Liver (tissue), 9 donors: ENCODE results near the gene DHPS. TPM values are rescaled to one million over a fixed set of nuclear protein-coding genes. Genes with fewer than 3 reads are reported as not detected.

Experiments
- DNase-seq: peaks from one replicate; pipeline ENCODE4 v3.0.0-alpha.2; 2017; ENCODE audit warnings: low spot score
- H3K27ac ChIP-seq, 2 donors: one replicate each; pipeline ENCODE4 v1.7.0; 2013; ENCODE audit warnings: inconsistent platforms in 2 of 2, low read length in 2 of 2, control low read depth in 1 of 2, low read depth in 1 of 2, mild to moderate bottlenecking in 1 of 2
- H3K27me3 ChIP-seq, 4 donors: one replicate each; pipeline versions ENCODE4 v1.6.1 to v1.7.0; 2013; ENCODE audit warnings: low read length in 3 of 4, inconsistent platforms in 1 of 4, mild to moderate bottlenecking in 1 of 4, moderate library complexity in 1 of 4; ENCODE audit not compliant: control insufficient read depth in 4 of 4, insufficient read depth in 4 of 4
- H3K36me3 ChIP-seq, 4 donors: one replicate each; pipeline versions ENCODE4 v1.6.1 to v1.7.0; 2013; ENCODE audit warnings: low read length in 3 of 4, mild to moderate bottlenecking in 3 of 4, low read depth in 1 of 4, moderate library complexity in 1 of 4; ENCODE audit not compliant: control insufficient read depth in 4 of 4, insufficient read depth in 3 of 4
- H3K4me1 ChIP-seq, 4 donors: one replicate each; pipeline versions ENCODE4 v1.6.1 to v1.7.0; 2013; ENCODE audit warnings: low read length in 3 of 4, mild to moderate bottlenecking in 3 of 4, moderate library complexity in 1 of 4; ENCODE audit not compliant: control insufficient read depth in 4 of 4, insufficient read depth in 4 of 4
- H3K4me3 ChIP-seq, 3 donors: one replicate each; pipeline versions ENCODE4 v1.6.1 to v1.7.0; 2013; ENCODE audit warnings: low read length in 3 of 3, control low read depth in 1 of 3, low read depth in 1 of 3, mild to moderate bottlenecking in 1 of 3
- H3K9ac ChIP-seq, 2 donors: one replicate each; pipeline ENCODE4 v1.7.0; 2013; ENCODE audit warnings: low read length in 2 of 2, mild to moderate bottlenecking in 2 of 2, moderate library complexity in 2 of 2, control low read depth in 1 of 2, low read depth in 1 of 2
- H3K9me3 ChIP-seq, 4 donors: one replicate each; pipeline versions ENCODE4 v1.6.1 to v1.7.0; 2013; ENCODE audit warnings: low read length in 3 of 4; ENCODE audit not compliant: control insufficient read depth in 4 of 4
- ATF3 ChIP-seq: IDR thresholded peaks from 2 replicates; pipeline ENCODE4 v1.6.1; 2016; ENCODE audit warnings: antibody characterized with exemption
- EGR1 ChIP-seq, 2 donors: IDR thresholded peaks; 2 replicates each; pipeline ENCODE4 v1.6.1; 2016 to 2018; ENCODE audit warnings: antibody characterized with exemption in 2 of 2, low read depth in 2 of 2
- FOXA1 ChIP-seq: IDR thresholded peaks from 2 replicates; pipeline ENCODE4 v1.6.1; 2016; ENCODE audit warnings: antibody characterized with exemption
- FOXA2 ChIP-seq: IDR thresholded peaks from 2 replicates; pipeline ENCODE4 v1.6.1; 2016; ENCODE audit warnings: antibody characterized with exemption
- GABPA ChIP-seq, 2 donors: IDR thresholded peaks in 1 of 2; conservative IDR thresholded peaks in 1 of 2; 2 replicates each; pipeline ENCODE4 v1.6.1; 2016; ENCODE audit warnings: antibody characterized with exemption in 2 of 2, mild to moderate bottlenecking in 1 of 2, moderate library complexity in 1 of 2
- HNF4G ChIP-seq: IDR thresholded peaks from 2 replicates; pipeline ENCODE4 v1.6.1; 2016; ENCODE audit warnings: antibody characterized with exemption
- MAX ChIP-seq: IDR thresholded peaks from 2 replicates; pipeline ENCODE4 v1.6.1; 2016; ENCODE audit warnings: antibody characterized with exemption
- NR2F2 ChIP-seq: IDR thresholded peaks from 2 replicates; pipeline ENCODE4 v1.6.1; 2016; ENCODE audit warnings: antibody characterized with exemption
- RAD21 ChIP-seq, 2 donors: IDR thresholded peaks; 2 replicates each; pipeline ENCODE4 v1.6.1; 2016; ENCODE audit warnings: antibody characterized with exemption in 2 of 2, mild to moderate bottlenecking in 2 of 2
- REST ChIP-seq: IDR thresholded peaks from 2 replicates; pipeline ENCODE4 v1.6.1; 2016; ENCODE audit warnings: antibody characterized with exemption, mild to moderate bottlenecking
- RXRA ChIP-seq, 2 donors: IDR thresholded peaks; 2 replicates each; pipeline ENCODE4 v1.6.1; 2017 to 2018; ENCODE audit warnings: antibody characterized with exemption in 2 of 2, mild to moderate bottlenecking in 1 of 2
- SP1 ChIP-seq: IDR thresholded peaks from 2 replicates; pipeline ENCODE4 v1.6.1; 2018; ENCODE audit warnings: antibody characterized with exemption, mild to moderate bottlenecking
- TAF1 ChIP-seq: conservative IDR thresholded peaks from 2 replicates; pipeline ENCODE4 v1.6.1; 2016; ENCODE audit warnings: antibody characterized with exemption, mild to moderate bottlenecking
- YY1 ChIP-seq: IDR thresholded peaks from 2 replicates; pipeline ENCODE4 v1.6.1; 2016; ENCODE audit warnings: antibody characterized with exemption, mild to moderate bottlenecking
- ZBTB33 ChIP-seq: IDR thresholded peaks from 2 replicates; pipeline ENCODE4 v1.6.1; 2016; ENCODE audit warnings: antibody characterized with exemption
- WGBS: extraction: QIAGEN DNeasy Blood & Tissue Kit; methylation state at CpG from one replicate; pipeline ENCODE4 v1.1.7; 2013; 5-methylcytosine and 5-hydroxymethylcytosine counted together
- polyA plus RNA-seq, 2 donors: library from polyadenylated mRNA; stranded (reverse) in 1 of 2; unstranded in 1 of 2; fragments of 200-250 nt in 1 of 2; fragments of >200 nt in 1 of 2; fragmentation: Nextera tagmentation in 1 of 2; extraction: Ambion mirVana in 1 of 2; gene quantifications; one replicate each; pipeline versions ENCODE4 v1.2.1 to v1.2.3, GENCODE V29; 2013 to 2015
- total RNA-seq, 2 donors: library from RNA; depleted of rRNA; stranded (reverse); fragments of >200 nt; gene quantifications; one replicate each; pipeline ENCODE4 v1.2.3, GENCODE V29; 2014
- donor health status: healthy.
- donor health status: healthy.
- donor health status: healthy.
- donor health status: healthy.
- donor health status: healthy.

Gene DHPS
- total and polyA plus RNA-seq, 4 donors: 29.1 to 53.9 (median 42.6) TPM

- H3K4me3 ChIP-seq: peak overlapping the region; percentile 81 to 85 (median 81)
- peaks cover 5 to 22% (median 16%) of the 10 kb centered on the region in 4 donors for H3K4me1 ChIP-seq
- H3K27me3 ChIP-seq: no peaks in the 10 kb centered on the region
- H3K27ac ChIP-seq: no peak overlapping the region
- no peaks in the 10 kb centered on the region for H3K9me3 ChIP-seq
- no peak for DNase-seq
- peak overlapping the region in 1 of 2 donors; percentile 45 for H3K9ac ChIP-seq
- 4% methylated on average over 36 of the region's 36 CpGs for WGBS
- peaks cover 0 to 13% (median 4%) of the 10 kb centered on the region in 4 donors for H3K36me3 ChIP-seq
- no peak for TF ChIP-seq ZBTB33
- no peak for TF ChIP-seq NR2F2
- no peak for TF ChIP-seq MAX
- TF ChIP-seq YY1: no peak
- TF ChIP-seq EGR1 (IDR thresholded peaks at IDR 0.05; ENCODE audit: low read depth in 2 of 2): no peak
- TF ChIP-seq TAF1: no peak
- TF ChIP-seq ATF3: no peak
- TF ChIP-seq SP1: no peak
- TF ChIP-seq GABPA (IDR thresholded peaks at IDR 0.05 in 1 of 2, conservative IDR thresholded peaks at IDR 0.05 in 1 of 2): no peak
- no peak for TF ChIP-seq HNF4G
- TF ChIP-seq RAD21 (IDR thresholded peaks at IDR 0.05): no peak
These were observed 14.3 kb upstream of the DHPS start for GRCh38 chr19:12695997-12696365.

GRCh38 chr19:12695514-12695913 is 13.8 kb upstream of the DHPS start:
- Histone ChIP-seq H3K4me3 (peak overlapping the region; percentile 29 to 81 (median 81)), H3K36me3 (peaks cover 0 to 8% (median 1%) of the 10 kb centered on the region in 4 donors), H3K27me3 (no peaks in the 10 kb centered on the region), H3K27ac (no peak overlapping the region), H3K4me1 (peaks cover 5 to 22% (median 16%) of the 10 kb centered on the region in 4 donors), H3K9ac (no peak overlapping the region), H3K9me3 (no peaks in the 10 kb centered on the region)
- TF ChIP-seq REST (no peak), FOXA2 (no peak), ATF3 (no peak), RAD21 (IDR thresholded peaks at IDR 0.05) (no peak), EGR1 (IDR thresholded peaks at IDR 0.05; ENCODE audit: low read depth in 2 of 2) (no peak), ZBTB33 (no peak), YY1 (no peak), FOXA1 (no peak), RXRA (IDR thresholded peaks at IDR 0.05) (no peak)
- no peak for DNase-seq
- WGBS: 91% methylated on average over 1 of the region's 1 CpG
